WTC11 (cell line): ENCODE results near the gene OLFML3. TPM values are rescaled to one million over a fixed set of nuclear protein-coding genes. Genes with fewer than 3 reads are reported as not detected.

Experiments used
- ATAC-seq: fragments of 200-7000 bp; cut with Tn5 transposase; 2 replicates; pipeline ENCODE4 v1.10.0; 2021; ENCODE audit warnings: mild to moderate bottlenecking, moderate library complexity
- CTCF ChIA-PET: fragments of 300-600 bp; sonication (Branson Sonifier 250); formaldehyde crosslinking; loops from one replicate; lab custom pipeline; 2021; ENCODE audit warnings: antibody characterized with exemption; lab: Charles Lee
- POLR2A ChIA-PET: fragments of 350-600 bp; sonication (Branson Sonifier 250); formaldehyde crosslinking; loops from one replicate; lab custom pipeline; 2021; ENCODE audit warnings: antibody characterized with exemption; lab: Charles Lee
- DNase-seq: peaks from one replicate; pipeline ENCODE4 v3.0.0; 2021; ENCODE audit warnings: low spot score
- H3K27ac Mint-ChIP-seq: 2 replicates; pipeline ENCODE4 v1.8.0; 2021; ENCODE audit warnings: mixed read lengths
- H3K27me3 Mint-ChIP-seq: 2 replicates; pipeline ENCODE4 v1.8.0; 2021; ENCODE audit warnings: low read depth, mild to moderate bottlenecking, moderate library complexity, mixed read lengths
- H3K36me3 Mint-ChIP-seq: 2 replicates; pipeline ENCODE4 v1.8.0; 2021; ENCODE audit warnings: mixed read lengths
- H3K4me1 Mint-ChIP-seq: 2 replicates; pipeline ENCODE4 v1.8.0; 2022; ENCODE audit warnings: mixed read lengths
- H3K4me3 Mint-ChIP-seq: 2 replicates; pipeline ENCODE4 v1.8.0; 2021; ENCODE audit warnings: mild to moderate bottlenecking, moderate library complexity, mixed read lengths
- H3K9me3 Mint-ChIP-seq: 2 replicates; pipeline ENCODE4 v1.8.0; 2021; ENCODE audit warnings: mixed read lengths
- ATF1 ChIP-seq: sonication (generic); formaldehyde crosslinking; IDR thresholded peaks from 2 replicates; pipeline ENCODE4 v1.8.1; 2023; ENCODE audit warnings: mild to moderate bottlenecking, moderate library complexity, missing genetic modification reagents
- FOXJ3 ChIP-seq: sonication (generic); formaldehyde crosslinking; IDR thresholded peaks from 2 replicates; pipeline ENCODE4 v1.9.0; 2021; ENCODE audit warnings: missing genetic modification reagents, mild to moderate bottlenecking, borderline replicate concordance
- KAT7 ChIP-seq: sonication (generic); formaldehyde crosslinking; IDR thresholded peaks from 2 replicates; pipeline ENCODE4 v1.8.1; 2023; ENCODE audit warnings: missing genetic modification reagents, mild to moderate bottlenecking, borderline replicate concordance
- NFATC4 ChIP-seq: fragments of 250-450 bp; sonication (Bioruptor Pico); IDR thresholded peaks from 2 replicates; pipeline ENCODE4 v1.9.0; 2021; ENCODE audit warnings: mild to moderate bottlenecking
- NFE2L1 ChIP-seq: sonication (generic); formaldehyde crosslinking; IDR thresholded peaks from 2 replicates; pipeline ENCODE4 v1.8.1; 2023; ENCODE audit warnings: missing genetic modification reagents
- NFYB ChIP-seq: sonication (generic); formaldehyde crosslinking; conservative IDR thresholded peaks from 2 replicates; pipeline ENCODE4 v1.8.0; 2022; ENCODE audit warnings: low read depth, missing genetic modification reagents
- NR3C1 ChIP-seq: sonication (generic); formaldehyde crosslinking; conservative IDR thresholded peaks from 2 replicates; pipeline ENCODE4 v1.8.1; 2023; ENCODE audit warnings: low read depth, mild to moderate bottlenecking, missing genetic modification reagents
- OVOL2 ChIP-seq: fragments of 250-450 bp; sonication (Bioruptor Pico); IDR thresholded peaks from 2 replicates; pipeline ENCODE4 v1.9.0; 2021; ENCODE audit warnings: mild to moderate bottlenecking, borderline replicate concordance
- RORB ChIP-seq: fragments of 250-450 bp; sonication (Bioruptor Pico); IDR thresholded peaks from 2 replicates; pipeline ENCODE4 v1.9.0; 2021; ENCODE audit warnings: mild to moderate bottlenecking
- TCF7 ChIP-seq: sonication (generic); formaldehyde crosslinking; IDR thresholded peaks from 2 replicates; pipeline ENCODE4 v1.8.0; 2022; ENCODE audit warnings: mild to moderate bottlenecking, low read depth, missing genetic modification reagents, moderate library complexity
- TEAD1 ChIP-seq: sonication (generic); formaldehyde crosslinking; IDR thresholded peaks from 2 replicates; pipeline ENCODE4 v1.8.0; 2022; ENCODE audit warnings: mild to moderate bottlenecking, missing genetic modification reagents
- ZNF219 ChIP-seq: sonication (generic); formaldehyde crosslinking; IDR thresholded peaks from 2 replicates; pipeline ENCODE4 v1.8.0; 2023; ENCODE audit warnings: missing genetic modification reagents, mild to moderate bottlenecking, borderline replicate concordance
- ZNF232 ChIP-seq: sonication (generic); formaldehyde crosslinking; IDR thresholded peaks from 2 replicates; pipeline ENCODE4 v1.8.0; 2022; ENCODE audit warnings: mild to moderate bottlenecking, missing genetic modification reagents
- ZNF263 ChIP-seq: sonication (generic); formaldehyde crosslinking; IDR thresholded peaks from 2 replicates; pipeline ENCODE4 v1.8.1; 2022; ENCODE audit warnings: low read depth, mild to moderate bottlenecking, moderate library complexity, missing genetic modification reagents
- ZNF416 ChIP-seq: fragments of 250-450 bp; sonication (Bioruptor Pico); IDR thresholded peaks from 2 replicates; pipeline ENCODE4 v1.9.0; 2021; ENCODE audit warnings: mild to moderate bottlenecking, inconsistent platforms
- total RNA-seq: library from RNA; stranded (reverse); gene quantifications from 3 replicates; pipeline ENCODE4 v1.2.3, GENCODE V29; 2021
- TF ChIP-seq, protein P1 (sequence below): fragments of 250-450 bp; sonication (Bioruptor Pico); IDR thresholded peaks from 2 replicates; pipeline ENCODE4 v2.1.2; 2022; ENCODE audit warnings: mild to moderate bottlenecking, moderate library complexity
- TF ChIP-seq, protein P2 (sequence below): sonication (generic); formaldehyde crosslinking; IDR thresholded peaks from 2 replicates; pipeline ENCODE4 v1.8.1; 2022; ENCODE audit warnings: mild to moderate bottlenecking, moderate library complexity, missing genetic modification reagents
- TF ChIP-seq, protein P3 (sequence below): sonication (generic); formaldehyde crosslinking; IDR thresholded peaks from 2 replicates; pipeline ENCODE4 v1.8.0; 2022; ENCODE audit warnings: mild to moderate bottlenecking, missing genetic modification reagents
- TF ChIP-seq, protein P4 (sequence below): sonication (generic); formaldehyde crosslinking; IDR thresholded peaks from 2 replicates; pipeline ENCODE4 v1.8.0; 2022; ENCODE audit warnings: mild to moderate bottlenecking, missing genetic modification reagents
- TF ChIP-seq, protein P5 (sequence below): sonication (generic); formaldehyde crosslinking; IDR thresholded peaks from 2 replicates; pipeline ENCODE4 v1.8.1; 2023; ENCODE audit warnings: mild to moderate bottlenecking, missing genetic modification reagents, moderate library complexity
- TF ChIP-seq, protein P6 (sequence below): fragments of 250-450 bp; sonication (Bioruptor Pico); IDR thresholded peaks from 2 replicates; pipeline ENCODE4 v1.9.0; 2021; ENCODE audit warnings: mild to moderate bottlenecking
- TF ChIP-seq, protein P7 (sequence below): fragments of 250-450 bp; sonication (Bioruptor Pico); conservative IDR thresholded peaks from 2 replicates; pipeline ENCODE4 v1.9.0; 2021; ENCODE audit warnings: mild to moderate bottlenecking
- TF ChIP-seq, protein P8 (sequence below): sonication (generic); formaldehyde crosslinking; IDR thresholded peaks from 2 replicates; pipeline ENCODE4 v1.8.1; 2023; ENCODE audit warnings: mild to moderate bottlenecking, moderate library complexity, missing genetic modification reagents

Gene OLFML3
- total RNA-seq, 1 experiment from 2014 or later, result 65.8 TPM

DNA sequence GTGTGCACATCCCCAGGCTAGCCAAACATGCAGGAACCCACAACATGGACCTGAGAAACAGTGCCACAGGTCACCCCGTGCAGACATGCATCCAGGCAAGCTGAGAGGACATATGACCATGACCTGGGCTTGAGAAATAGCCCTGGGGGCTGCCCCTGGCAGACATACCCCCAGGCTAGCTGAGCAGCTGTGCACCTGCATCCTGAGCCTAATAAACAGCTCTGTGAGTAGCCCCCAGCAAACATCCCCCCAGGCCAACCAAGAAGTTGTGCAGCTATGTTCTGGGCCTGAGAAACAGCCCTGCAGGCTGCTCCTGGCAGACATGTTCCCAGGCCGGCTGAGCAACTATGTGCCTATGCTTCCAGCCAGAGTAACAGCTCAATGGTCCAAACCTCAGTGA lies 14.5 kb downstream of the OLFML3 start:
- DNase-seq (no peak), ATAC-seq (no peak)
- peaks cover 7% of the 10 kb centered on the region for H3K4me1 Mint-ChIP-seq
- ChIA-PET CTCF (interaction anchor here (0.8 to 1.8 kb wide), 3 partner anchors 9 to 65 kb away, joined by 3 to 7 read pairs (median 3); no protein-coding TSS in a partner anchor), POLR2A (no interaction called here)
- peaks cover 28% of the 10 kb centered on the region for H3K36me3 Mint-ChIP-seq
- no peak overlapping the region for H3K4me3 Mint-ChIP-seq
- peaks cover 27% of the 10 kb centered on the region for H3K27me3 Mint-ChIP-seq
- TF ChIP-seq FOXJ3 (CRISPR knock-in tag), result no peak
- TF ChIP-seq ZNF263 (CRISPR knock-in tag), result no peak
- TF ChIP-seq NR3C1 (CRISPR knock-in tag), result no peak
- no peak for TF ChIP-seq KAT7 (CRISPR knock-in tag)
- no peak for TF ChIP-seq TEAD1 (CRISPR knock-in tag)
- TF ChIP-seq, protein P1, sequence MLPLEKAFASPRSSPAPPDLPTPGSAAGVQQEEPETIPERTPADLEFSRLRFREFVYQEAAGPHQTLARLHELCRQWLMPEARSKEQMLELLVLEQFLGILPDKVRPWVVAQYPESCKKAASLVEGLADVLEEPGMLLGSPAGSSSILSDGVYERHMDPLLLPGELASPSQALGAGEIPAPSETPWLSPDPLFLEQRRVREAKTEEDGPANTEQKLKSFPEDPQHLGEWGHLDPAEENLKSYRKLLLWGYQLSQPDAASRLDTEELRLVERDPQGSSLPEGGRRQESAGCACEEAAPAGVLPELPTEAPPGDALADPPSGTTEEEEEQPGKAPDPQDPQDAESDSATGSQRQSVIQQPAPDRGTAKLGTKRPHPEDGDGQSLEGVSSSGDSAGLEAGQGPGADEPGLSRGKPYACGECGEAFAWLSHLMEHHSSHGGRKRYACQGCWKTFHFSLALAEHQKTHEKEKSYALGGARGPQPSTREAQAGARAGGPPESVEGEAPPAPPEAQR (CRISPR knock-in tag), result no peak
- no peak for TF ChIP-seq ZNF219 (CRISPR knock-in tag)
- TF ChIP-seq, protein P2, sequence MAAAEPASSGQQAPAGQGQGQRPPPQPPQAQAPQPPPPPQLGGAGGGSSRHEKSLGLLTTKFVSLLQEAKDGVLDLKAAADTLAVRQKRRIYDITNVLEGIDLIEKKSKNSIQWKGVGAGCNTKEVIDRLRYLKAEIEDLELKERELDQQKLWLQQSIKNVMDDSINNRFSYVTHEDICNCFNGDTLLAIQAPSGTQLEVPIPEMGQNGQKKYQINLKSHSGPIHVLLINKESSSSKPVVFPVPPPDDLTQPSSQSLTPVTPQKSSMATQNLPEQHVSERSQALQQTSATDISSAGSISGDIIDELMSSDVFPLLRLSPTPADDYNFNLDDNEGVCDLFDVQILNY (CRISPR knock-in tag), result no peak
- TF ChIP-seq ZNF232 (CRISPR knock-in tag), result no peak
- TF ChIP-seq, protein P3, sequence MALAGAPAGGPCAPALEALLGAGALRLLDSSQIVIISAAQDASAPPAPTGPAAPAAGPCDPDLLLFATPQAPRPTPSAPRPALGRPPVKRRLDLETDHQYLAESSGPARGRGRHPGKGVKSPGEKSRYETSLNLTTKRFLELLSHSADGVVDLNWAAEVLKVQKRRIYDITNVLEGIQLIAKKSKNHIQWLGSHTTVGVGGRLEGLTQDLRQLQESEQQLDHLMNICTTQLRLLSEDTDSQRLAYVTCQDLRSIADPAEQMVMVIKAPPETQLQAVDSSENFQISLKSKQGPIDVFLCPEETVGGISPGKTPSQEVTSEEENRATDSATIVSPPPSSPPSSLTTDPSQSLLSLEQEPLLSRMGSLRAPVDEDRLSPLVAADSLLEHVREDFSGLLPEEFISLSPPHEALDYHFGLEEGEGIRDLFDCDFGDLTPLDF (CRISPR knock-in tag), result no peak
- TF ChIP-seq, protein P4, sequence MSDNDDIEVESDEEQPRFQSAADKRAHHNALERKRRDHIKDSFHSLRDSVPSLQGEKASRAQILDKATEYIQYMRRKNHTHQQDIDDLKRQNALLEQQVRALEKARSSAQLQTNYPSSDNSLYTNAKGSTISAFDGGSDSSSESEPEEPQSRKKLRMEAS, result no peak
- no peak for TF ChIP-seq TCF7
- TF ChIP-seq, protein P5, sequence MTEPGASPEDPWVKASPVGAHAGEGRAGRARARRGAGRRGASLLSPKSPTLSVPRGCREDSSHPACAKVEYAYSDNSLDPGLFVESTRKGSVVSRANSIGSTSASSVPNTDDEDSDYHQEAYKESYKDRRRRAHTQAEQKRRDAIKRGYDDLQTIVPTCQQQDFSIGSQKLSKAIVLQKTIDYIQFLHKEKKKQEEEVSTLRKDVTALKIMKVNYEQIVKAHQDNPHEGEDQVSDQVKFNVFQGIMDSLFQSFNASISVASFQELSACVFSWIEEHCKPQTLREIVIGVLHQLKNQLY (CRISPR knock-in tag), result no peak
- H3K9me3 Mint-ChIP-seq, result peaks cover 38% of the 10 kb centered on the region
- no peak overlapping the region for H3K27ac Mint-ChIP-seq

DNA sequence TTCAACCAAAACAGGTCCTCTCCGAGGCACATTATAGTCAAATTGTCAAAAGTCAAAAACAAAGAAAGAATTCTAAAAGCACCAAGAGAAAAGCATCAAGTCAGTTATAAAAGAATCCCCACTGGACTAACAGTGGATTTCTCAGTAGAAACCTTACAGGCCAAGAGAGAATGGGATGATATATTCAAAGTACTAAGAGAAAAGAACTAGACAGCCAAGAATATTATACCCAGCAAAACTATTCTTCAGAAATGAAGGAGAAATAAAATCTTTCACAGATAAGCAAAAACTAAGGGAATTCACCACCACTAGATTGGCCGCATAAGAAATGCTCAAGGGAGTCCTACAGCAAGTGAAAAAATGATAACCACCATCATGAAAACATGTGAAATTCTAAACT lies 16.1 kb downstream of the OLFML3 start:
- no peak for TF ChIP-seq ZNF219 (CRISPR knock-in tag)
- TF ChIP-seq NFE2L1, result no peak
- TF ChIP-seq, protein P6, sequence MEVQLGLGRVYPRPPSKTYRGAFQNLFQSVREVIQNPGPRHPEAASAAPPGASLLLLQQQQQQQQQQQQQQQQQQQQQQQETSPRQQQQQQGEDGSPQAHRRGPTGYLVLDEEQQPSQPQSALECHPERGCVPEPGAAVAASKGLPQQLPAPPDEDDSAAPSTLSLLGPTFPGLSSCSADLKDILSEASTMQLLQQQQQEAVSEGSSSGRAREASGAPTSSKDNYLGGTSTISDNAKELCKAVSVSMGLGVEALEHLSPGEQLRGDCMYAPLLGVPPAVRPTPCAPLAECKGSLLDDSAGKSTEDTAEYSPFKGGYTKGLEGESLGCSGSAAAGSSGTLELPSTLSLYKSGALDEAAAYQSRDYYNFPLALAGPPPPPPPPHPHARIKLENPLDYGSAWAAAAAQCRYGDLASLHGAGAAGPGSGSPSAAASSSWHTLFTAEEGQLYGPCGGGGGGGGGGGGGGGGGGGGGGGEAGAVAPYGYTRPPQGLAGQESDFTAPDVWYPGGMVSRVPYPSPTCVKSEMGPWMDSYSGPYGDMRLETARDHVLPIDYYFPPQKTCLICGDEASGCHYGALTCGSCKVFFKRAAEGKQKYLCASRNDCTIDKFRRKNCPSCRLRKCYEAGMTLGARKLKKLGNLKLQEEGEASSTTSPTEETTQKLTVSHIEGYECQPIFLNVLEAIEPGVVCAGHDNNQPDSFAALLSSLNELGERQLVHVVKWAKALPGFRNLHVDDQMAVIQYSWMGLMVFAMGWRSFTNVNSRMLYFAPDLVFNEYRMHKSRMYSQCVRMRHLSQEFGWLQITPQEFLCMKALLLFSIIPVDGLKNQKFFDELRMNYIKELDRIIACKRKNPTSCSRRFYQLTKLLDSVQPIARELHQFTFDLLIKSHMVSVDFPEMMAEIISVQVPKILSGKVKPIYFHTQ (CRISPR knock-in tag), result no peak
- TF ChIP-seq, protein P7, sequence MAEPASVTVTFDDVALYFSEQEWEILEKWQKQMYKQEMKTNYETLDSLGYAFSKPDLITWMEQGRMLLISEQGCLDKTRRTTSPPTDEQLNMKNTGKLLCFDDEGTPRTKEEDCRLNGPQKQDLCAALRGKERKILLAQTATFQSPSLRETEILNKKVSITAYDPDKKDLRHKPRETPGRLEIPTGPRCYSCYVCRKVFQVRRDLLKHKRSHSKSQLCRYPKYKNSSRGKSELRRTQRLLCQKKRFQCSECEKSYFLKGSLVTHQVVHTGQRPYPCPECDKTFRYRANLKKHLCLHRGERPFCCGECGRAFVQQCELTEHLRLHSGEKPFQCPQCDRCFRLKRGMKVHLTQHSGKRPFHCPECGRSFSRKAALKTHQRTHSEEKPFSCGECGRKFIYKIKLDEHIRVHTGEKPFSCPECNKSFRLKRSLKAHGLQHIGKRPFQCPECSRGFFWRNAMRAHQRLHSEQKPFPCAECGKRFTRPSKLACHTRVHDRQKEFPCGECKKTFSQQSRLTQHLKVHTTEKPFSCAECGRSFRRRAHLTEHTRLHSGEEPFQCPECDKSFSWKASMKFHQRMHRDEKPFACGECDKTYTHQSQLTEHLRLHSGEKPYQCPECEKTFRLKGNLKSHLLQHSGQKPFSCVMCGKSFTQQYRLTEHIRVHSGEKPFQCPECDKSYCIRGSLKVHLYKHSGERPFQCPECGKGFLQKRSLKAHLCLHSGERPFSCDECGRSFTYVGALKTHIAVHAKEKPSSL (CRISPR knock-in tag), result no peak
- no peak for TF ChIP-seq OVOL2 (CRISPR knock-in tag)
- TF ChIP-seq, protein P4, result no peak
- TF ChIP-seq, protein P8, sequence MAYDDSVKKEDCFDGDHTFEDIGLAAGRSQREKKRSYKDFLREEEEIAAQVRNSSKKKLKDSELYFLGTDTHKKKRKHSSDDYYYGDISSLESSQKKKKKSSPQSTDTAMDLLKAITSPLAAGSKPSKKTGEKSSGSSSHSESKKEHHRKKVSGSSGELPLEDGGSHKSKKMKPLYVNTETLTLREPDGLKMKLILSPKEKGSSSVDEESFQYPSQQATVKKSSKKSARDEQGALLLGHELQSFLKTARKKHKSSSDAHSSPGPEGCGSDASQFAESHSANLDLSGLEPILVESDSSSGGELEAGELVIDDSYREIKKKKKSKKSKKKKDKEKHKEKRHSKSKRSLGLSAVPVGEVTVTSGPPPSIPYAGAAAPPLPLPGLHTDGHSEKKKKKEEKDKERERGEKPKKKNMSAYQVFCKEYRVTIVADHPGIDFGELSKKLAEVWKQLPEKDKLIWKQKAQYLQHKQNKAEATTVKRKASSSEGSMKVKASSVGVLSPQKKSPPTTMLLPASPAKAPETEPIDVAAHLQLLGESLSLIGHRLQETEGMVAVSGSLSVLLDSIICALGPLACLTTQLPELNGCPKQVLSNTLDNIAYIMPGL (CRISPR knock-in tag), result no peak
- TF ChIP-seq FOXJ3 (CRISPR knock-in tag), result no peak
- TF ChIP-seq NFYB (CRISPR knock-in tag), result no peak
- TF ChIP-seq ZNF416 (CRISPR knock-in tag), result no peak
- no peak for TF ChIP-seq ATF1 (CRISPR knock-in tag)
- TF ChIP-seq RORB (CRISPR knock-in tag), result no peak
- no peak for TF ChIP-seq NFATC4
- peaks cover 25% of the 10 kb centered on the region for H3K36me3 Mint-ChIP-seq
- H3K27ac Mint-ChIP-seq, result no peak overlapping the region
- H3K4me3 Mint-ChIP-seq, result no peak overlapping the region
- ChIA-PET CTCF (interaction anchor here (0.6 kb wide), 1 partner anchor 17 kb away, joined by 4 read pairs; no protein-coding TSS in a partner anchor), POLR2A (no interaction called here)
- DNase-seq, result no peak
- peaks cover 13% of the 10 kb centered on the region for H3K27me3 Mint-ChIP-seq
- no peak for ATAC-seq
- H3K4me1 Mint-ChIP-seq, result peaks cover 21% of the 10 kb centered on the region
- peaks cover 31% of the 10 kb centered on the region for H3K9me3 Mint-ChIP-seq
